ENCODE results near the gene MEGF6.

Gene MEGF6

DNA sequence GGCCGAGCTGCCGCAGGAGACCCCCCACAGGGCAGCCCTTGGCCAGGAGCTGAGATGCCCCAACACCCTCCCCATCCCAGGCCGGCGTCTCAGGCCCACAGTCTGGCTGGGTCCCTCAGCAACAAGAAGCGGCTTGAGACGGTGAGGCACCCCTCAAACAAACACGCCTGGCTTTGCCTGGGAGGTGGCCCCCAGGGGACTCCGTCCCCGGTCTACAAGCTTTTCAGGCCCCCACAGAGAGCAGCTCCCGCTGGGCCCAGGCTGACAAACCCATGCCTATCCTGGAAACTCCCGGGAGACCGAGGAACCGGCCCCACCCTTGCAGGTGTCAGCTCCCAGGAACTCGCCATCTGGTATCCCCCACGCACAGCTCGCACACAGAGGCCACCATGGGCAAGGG is 89.9 kb downstream of the MEGF6 start:
- no peak for DNase-seq (ENCODE audit: low read depth)

DNA sequence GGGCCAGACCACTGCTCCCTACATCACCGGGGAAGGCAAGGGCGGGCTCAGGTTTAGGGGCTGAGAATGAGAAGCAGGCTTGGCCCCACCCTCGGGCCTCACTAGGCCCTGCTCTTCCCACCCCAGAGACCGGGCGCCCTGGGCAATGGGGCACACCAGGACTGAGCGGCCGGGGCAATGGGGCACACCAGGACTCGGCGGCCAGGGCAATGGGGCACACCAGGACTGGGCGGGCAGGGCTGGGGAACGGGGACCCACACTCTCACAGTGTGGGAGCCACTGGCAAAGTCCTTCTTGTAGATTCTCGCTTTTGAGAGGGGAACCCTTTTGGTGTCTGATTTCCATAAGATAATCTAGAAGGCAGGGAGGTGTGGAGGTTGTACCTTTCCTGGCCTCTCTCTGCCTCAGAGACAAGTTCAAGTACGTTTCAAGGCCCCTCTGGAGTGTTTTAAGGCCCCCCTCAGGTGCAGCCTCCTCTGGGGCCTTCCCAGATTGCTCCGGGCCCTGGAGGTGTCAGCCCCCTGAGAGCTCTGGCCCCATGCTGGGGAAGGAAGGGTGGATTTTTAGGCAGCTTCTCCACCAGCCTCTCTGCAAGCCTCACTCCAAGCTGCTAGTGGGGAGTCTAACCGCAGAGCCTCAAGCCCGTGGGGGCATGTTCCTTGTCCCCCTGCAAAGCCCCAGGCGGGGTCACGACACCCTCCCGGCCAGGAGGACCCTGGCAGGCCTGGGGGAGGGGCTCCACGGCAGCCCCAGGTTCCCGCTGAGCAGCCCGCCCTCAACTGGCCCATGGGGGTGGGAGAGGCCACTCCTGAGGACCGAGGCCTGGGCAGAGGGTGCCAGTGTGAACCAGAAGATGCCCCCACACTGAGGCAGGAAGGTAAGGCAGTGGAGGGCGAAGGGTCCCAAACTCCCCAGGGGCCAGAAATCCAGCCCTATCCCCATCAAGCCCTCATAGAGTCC is 90.6 kb downstream of the MEGF6 start:
- no peak for DNase-seq (ENCODE audit: low read depth)

DNA sequence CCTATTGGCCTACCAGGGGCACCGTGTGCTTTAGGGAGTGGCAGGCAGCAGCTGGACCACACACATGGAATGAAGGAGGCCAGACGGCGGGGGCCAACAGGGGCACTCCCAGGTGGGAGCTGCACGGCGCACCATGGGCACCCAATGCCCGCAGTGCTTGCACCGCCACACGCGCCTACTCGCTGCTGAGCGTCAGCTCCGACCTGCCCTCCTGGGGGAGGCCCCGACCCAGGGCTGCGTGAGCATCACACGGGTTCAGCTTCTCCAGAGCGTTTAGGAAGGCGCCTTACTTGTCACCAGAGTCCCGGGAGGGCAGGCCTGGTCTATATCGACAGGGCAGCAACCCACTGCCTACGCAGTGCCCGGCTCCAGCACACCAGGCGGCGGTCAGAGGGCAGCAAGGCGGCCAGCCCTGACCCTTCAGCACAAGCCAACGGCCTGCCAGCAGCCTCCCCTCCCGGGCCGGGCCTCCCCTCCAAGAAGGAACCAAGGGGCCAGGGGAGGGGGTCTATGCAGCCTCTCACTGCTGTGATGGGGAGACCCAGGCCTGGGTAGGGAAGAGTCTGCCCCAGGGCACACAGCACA is 91.9 kb downstream of the MEGF6 start:
- no peak for DNase-seq (ENCODE audit: low read depth)

DNA sequence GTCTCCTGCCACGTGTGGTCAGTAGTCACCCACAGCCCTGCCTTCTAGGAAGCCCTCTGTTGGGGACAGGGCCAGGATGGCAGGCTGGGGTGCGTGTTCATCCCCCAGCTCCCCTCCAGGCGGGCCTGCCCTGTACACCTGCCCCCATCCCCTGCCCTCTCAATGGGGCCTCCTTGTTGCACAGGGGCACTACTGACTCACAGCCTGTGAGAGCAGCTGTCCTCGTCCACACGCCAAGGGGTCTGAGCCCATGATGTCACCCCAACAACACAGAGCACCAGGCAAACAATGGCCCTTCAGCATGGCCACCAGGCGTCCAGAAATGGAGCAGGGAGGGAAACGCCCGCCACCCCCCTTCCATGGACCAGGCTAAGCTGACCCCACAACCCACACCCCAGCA is 92.6 kb downstream of the MEGF6 start:
- no peak for DNase-seq (ENCODE audit: low read depth)

DNA sequence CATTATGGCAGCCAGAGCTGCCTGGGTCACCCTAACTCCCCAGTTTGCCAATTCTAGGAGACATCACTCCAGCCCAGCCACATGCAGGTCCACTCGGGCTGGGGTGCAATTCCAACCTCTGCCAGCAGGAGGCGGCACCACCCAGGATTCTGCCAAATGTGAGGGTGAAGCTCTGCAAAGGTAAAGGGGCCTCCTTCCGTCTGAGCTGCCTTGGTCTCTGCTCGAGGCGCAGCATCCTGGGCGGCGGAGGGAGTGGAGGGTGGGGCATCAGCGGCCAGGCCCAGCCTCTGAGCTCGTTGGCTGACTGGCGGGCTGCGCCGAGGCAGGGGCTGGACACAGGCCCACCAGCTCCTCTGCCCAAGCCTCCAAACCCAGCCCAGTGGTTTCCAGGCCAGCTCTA is 93.1 kb downstream of the MEGF6 start:
- DNase-seq (ENCODE audit: low read depth), result no peak

DNA sequence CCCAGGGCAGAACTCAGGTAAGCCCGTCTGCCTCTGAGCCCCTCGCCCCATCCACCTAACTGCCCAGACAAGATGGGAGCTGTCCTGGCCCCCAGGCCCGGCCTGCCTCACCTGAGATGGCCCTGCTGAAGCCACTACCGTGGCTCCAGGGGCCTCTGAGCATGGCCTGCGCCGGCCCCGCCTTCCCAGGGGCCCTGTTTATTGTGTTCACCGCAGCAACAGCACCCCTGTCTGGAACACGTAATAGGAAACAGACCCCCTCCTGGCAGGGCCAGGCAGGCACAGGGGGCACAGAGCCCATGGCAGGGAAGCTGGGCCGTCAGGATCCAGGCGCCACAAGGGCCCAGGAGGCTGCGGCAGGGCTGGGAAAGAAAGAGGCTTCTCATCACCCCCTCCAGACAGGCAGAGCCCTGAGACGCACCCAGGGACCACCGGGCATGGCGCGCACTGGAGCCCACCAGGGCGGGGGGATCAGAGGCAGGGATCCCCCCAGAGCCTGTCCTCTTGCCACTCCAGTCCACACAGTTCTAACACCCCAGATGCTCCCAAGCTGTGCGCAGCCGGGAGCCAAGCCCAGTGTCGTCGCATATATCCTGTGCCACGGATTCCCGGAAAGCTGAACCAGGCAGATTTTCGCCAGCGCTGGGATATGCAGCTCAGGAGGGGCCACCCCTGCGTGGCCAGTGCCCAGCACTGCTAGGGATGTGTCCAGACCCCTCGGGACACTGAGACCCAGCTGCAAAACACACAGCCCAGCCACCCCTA is 94.2 kb downstream of the MEGF6 start:
- no peak for DNase-seq (ENCODE audit: low read depth)

DNA sequence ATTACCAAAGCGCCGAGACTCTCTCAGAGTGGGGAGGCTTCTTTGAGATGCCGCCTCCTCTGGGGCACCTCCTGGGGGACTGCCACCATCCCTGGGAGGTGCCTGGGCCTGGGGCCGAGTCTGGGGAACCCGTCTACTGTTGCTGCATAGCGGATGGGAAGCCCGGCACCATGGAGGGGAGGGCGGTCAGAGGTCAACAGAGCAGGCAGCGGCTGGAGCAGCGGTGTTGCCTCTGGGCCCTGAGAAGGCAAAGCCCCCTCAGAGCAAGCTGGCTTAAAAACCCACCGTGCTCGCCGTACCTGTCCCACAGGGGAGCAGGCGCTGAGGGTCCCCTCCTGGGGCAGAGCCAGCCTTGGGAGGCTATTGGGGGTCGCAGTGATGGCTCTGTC is 94.8 kb downstream of the MEGF6 start:
- no peak for DNase-seq (ENCODE audit: low read depth)

DNA sequence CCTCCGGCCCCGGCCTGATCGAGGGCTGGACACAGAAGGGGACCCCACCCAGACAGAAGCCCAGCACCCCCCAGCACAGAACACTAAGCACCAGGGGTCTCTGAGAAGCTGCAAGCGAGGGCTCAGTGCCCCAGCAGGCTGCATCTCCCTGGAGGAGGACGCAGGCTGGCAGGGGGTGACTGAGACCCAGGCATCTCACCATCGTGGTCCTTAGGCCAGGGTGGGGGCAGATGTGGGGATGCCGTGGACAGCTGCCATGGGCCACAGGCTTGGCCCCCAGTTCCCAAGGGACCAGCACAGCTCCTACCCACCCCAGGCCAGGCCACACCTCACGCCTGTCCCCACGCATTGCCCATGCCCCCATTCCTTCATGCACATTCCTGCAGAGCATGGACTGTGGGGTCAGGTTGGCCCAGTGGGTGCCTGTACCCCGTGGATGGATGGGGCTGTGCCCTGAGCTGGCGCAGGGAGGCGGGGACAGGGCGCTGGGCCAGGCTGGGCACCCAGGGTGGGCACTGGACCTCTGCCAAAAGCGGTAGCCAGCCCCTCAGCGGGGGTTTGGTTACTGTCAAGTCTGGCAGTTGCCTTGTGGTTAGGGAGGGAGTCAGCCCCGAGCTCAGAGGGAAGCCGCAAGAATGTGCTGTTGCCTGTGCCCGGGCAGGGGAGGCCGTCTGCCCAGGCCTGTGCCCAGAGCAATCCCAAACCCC is 95.4 kb downstream of the MEGF6 start:
- no peak for DNase-seq (ENCODE audit: low read depth)

DNA sequence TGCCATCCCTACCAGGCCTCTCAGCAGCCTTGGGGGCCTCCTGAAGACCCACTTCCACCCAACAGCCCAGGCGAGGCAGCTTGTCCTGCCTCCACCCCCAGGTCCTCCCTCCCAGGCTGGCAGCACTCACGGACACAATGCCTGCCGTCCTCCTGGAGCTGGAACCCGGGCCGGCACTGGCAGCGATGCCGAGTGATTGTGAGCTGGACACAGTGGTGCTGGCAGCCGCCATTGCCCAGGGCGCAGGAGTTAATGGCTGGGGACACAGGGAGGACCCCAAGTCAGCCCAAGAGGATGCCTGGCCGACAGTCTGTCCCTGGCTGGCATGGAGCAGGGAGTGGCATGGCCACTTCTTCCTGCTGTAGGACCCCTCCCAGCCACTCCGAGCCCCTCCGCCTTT is 96.0 kb downstream of the MEGF6 start:
- no peak for DNase-seq (ENCODE audit: low read depth)

DNA sequence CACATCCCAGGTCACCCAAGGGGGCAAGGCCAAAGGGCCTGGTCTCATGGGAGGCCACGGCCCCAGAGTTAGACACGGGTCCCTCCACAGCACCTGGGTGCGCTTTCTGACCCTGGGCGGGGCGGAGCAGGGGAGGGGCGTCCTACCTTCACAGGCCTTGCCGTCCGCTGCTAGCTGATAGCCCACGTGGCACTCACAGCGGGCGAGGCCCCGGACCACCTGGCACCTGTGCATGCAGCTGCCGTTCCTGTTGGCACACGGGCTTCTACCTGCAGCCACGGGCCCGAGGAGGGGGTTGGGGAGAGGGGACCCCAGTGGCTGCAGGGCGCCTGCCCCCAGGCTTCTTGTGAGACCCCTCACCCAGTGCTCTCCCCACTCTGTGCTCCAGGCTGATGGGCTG is 96.9 kb downstream of the MEGF6 start:
- no peak for DNase-seq (ENCODE audit: low read depth)

DNA sequence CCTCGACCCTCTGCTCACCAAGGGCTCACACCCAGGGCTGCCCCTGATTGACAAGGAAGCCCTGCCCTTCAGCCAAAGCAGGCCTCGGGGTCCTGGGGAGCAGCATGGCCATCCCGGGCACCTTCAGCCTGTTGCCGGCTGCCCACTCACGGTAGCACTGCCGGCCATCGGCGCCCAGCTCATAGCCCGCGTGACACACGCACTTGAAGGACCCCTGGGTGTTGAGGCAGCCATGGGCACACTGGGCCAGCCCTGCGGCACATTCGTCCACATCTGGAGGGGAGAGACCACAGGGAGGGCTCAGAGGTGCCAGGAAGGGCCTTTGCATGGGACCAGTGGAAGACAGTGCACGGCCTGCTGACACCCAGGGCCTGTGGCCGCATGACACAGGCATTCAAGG is 99.5 kb downstream of the MEGF6 start:
- DNase-seq (ENCODE audit: low read depth), result no peak

DNA sequence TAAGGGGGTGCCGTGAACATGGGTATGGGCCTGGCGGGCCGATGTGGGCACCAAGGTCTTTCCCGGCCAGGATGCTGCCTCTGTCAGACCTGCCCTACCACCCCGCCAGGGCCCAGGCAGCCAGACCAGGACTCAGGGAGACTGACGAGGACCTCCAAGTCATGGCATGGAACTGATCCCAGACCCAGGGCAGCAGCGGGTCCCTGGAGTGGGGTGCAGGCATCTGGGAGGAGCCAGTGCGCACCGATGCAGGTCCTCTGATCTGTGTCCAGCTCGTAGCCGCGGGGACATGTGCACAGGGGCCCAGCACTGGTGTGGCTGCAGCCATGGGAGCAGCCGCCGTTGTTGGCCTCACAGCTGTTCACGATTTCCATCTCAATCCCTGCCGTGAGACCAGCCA is 100.0 kb downstream of the MEGF6 start:
- DNase-seq (ENCODE audit: low read depth), result no peak

DNA sequence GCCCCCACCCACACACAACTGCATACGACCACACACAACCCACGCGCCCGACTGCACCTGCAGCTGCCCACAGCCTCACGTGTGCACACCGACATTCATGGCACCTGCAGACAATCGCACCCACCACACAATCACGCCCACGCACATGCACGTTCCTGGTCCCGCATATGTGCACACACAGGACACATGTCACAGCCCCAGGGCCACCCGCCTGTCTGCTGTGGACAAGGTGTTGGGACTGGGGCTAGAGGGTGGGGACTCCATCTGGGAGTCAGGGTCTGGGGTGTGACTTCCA is 100.4 kb downstream of the MEGF6 start:
- no peak for DNase-seq (ENCODE audit: low read depth)

DNA sequence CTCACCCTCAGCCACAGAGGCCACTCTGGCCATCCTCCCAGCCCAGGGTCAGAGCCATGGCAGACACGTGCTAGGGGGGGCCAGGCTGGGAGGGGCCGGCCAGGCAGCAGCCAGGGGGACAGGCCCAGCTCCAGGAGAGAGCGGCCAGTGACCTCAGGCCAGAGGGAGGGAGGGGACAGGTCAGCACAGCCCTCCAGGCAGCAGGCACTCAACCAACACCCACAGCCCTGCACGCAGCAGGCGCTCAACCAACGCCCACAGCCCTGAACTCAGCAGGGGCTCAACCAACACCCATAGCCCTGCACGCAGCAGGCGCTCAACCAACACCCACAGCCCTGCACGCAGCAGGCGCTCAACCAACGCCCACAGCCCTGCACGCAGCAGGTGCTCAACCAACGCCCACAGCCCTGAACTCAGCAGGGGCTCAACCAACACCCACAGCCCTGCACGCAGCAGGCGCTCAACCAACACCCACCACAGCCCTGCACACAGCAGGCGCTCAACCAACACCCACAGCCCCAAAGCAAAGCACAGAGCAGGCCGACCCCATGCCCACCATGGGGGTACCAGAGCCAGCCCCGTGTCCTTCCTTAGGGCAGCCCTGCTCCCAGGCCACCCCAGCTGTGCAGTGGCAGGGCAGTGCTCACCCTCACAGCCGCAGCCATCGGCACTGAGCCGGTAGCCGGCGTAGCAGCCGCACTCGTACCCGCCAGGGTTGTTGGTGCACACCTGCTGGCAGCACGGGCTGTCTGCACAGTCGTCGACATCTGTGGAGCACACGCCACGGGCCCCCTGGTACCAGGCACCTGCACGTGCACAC is 101.0 kb downstream of the MEGF6 start:
- DNase-seq (ENCODE audit: low read depth), result no peak

DNA sequence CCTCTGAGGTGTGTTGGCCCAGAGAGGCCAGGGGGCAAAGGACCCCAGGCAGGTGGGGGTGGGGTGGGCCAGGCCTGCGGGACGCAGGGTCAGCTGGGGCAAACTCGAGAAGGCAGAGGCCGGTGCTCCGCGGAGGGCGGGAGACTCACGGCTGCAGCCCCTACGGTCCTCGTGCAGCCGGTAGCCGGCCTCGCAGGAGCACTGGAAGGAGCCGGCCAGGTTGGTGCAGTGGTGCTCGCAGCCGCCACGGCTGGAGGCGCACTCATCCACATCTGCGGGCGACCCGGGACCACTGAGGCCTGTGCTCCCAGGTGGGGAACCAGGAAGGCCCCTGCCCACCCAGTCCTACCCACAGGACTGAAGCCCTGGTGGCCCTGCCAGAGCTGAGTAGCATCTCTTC is 101.6 kb downstream of the MEGF6 start:
- DNase-seq (ENCODE audit: low read depth), result no peak

DNA sequence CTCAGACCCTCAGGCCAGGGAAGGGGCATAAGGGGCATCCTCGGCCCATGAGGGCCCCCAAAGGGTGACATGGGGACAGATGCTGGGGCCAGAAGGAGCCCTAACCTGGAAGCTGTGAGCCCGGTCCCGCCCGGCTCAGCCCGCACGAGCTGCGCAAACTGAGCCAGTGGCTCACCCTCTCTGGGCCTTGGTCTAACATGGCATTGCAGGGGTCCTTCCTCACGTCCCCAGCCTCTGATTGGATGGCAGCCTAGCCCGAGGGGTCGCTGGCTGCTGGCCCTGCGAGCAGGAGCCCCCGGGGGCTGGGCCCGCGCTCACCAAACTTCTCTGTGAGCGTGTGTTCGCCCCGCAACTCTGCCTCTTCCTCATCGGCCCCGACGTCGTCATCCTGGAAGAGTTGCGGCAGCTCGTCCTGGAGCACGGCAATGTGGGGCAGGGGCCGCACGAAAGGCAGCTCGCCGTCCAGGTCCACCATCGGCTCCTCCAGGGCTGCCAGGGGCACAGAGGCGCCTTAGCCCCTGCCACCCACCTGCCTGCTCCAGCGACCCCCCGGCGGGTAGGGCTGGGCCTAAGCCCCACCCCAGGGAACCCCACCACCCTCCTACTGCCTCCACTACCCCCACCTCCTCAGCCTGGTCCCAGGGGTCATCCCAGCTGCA is 102.4 kb downstream of the MEGF6 start:
- DNase-seq (ENCODE audit: low read depth), result no peak

DNA sequence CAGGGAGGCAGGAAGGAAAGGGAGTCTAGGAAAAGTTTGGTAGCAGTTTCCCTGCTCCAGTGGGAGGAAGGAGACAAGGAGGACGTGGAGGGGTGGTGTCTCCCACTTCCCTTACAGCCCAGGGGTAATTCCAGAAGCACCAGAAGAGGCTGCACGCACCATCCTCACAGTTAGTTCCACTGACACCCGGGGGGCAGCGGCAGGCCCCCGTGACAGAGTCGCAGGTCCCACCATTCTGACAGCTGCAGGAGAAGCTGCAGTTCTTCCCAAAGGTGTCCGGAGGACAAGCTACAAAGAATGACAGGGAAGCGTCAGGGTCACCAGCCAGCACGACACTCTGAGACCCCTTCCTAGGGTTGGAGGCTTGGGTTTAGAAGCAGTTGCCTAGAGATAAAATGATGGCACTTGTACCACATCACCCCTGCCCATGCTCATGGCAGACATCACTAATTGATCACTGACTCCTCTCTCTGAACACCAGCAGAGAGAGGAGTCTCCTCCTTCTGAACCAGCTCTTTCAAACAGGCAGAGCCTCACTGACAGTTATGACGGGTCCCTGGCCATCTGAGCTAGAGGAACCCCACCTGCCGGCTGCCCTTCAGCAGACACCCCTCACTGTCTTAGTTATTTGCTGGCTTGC is 103.6 kb downstream of the MEGF6 start:
- no peak for DNase-seq (ENCODE audit: low read depth)

DNA sequence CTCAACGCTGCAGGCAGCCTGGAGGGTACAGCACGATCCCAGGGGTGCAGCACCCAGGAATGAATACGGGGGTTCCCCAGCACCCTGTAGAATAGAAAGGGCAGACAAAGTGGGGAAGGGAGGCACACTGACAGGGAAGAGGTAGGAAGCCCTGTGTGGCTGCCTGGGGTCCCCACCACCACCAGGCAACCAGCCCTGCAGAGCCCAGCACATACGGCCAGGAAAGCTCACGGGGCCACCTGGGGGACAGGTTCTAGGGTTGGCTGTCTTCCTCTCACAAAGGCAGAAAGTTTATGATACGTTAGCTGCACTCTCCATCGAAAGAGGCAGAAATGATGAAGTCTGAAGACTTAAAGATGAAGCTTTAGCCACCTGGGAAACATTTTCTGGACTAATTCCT is 104.4 kb downstream of the MEGF6 start:
- no peak for DNase-seq (ENCODE audit: low read depth)

DNA sequence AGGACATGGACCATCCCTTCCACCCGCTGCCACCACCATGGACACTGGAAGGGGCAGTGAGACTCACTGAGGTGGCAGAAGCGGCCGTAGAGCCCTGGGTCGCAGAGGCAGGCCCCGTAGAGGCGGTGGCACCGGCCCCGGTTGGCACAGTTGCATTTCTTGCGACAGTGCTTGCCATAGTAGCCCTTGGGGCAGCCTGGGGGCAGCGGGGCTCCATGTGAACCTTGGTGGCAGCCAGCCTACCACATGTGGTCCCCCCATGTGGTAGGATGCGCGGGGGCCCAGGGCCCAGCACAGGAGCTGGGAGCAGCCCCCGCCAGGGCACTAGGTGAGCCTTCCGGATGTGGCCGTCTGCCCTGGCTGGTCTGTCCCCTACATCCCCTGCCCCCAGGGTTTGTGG is 105.3 kb downstream of the MEGF6 start:
- no peak for DNase-seq (ENCODE audit: low read depth)

DNA sequence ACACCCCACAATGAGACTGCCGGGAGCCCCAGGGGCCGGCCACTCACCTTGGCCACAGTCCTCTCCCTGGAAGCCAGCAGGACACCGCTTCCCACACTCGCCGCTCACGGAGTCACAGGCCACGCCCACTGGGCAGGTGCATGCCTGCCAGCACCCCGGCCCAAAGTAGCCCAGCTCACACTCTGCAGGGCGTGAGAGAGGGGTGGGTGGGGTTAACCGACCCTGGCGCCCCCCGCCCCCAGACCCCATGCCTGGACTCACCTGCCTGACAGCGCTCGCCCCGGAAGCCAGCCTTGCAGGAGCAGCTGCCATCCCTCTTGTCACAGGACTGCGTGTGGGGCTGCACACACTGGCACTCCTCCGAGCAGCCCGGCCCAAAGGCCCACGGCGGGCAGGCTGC is 106.1 kb downstream of the MEGF6 start:
- DNase-seq (ENCODE audit: low read depth), result no peak

DNA sequence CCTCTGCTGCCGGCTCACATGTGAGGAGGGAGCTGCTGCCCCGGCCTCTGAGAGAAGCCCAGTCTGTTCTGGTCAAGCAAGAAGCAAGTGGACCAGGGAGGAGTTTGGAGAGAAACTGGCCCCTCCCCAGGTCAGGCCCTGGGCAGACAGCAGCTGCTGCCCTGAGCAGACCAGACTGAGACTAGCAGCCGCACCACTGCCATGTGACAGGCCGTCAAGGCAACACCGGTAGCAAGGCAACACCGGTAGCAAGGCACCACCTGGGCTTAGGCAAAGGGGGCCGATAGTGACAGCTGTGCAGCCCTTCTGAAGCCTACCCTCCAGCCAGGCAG is 106.5 kb downstream of the MEGF6 start:
- no peak for DNase-seq (ENCODE audit: low read depth)

Measured in CMK (cell line).